GM21825 (cell line): Measurements from ENCODE around the gene CDCA8.

ENCODE experiments used
- ATAC-seq: cut with Tn5 transposase; IDR thresholded peaks from one replicate; pipeline ENCODE4 v1.9.1; 2021; ENCODE audit warnings: mild to moderate bottlenecking, moderate library complexity; ENCODE audit not compliant: unreplicated experiment

CDCA8 gene

GRCh38 chr1:37714689-37715088, 22.4 kb downstream of the CDCA8 start:
- no peak for ATAC-seq

- no peak for ATAC-seq
Observed at GRCh38 chr1:37716321-37716720, 24.0 kb downstream of the CDCA8 start.

GRCh38 chr1:37717631-37718030, 25.3 kb downstream of the CDCA8 start:
- ATAC-seq: no peak

- no peak for ATAC-seq
Observed at GRCh38 chr1:37718181-37718900, 26.0 kb downstream of the CDCA8 start.

GRCh38 chr1:37718901-37719571, 26.7 kb downstream of the CDCA8 start:
- no peak for ATAC-seq

- ATAC-seq: no peak
Observed at GRCh38 chr1:37719572-37720195, 27.4 kb downstream of the CDCA8 start.

GRCh38 chr1:37720231-37721130, 28.2 kb downstream of the CDCA8 start:
- no peak for ATAC-seq

GRCh38 chr1:37721565-37721964, 29.2 kb downstream of the CDCA8 start:
- ATAC-seq: no peak

GRCh38 chr1:37722181-37723071, 30.1 kb downstream of the CDCA8 start:
- no peak for ATAC-seq

- ATAC-seq: no peak
Observed at GRCh38 chr1:37723072-37723389, 30.7 kb downstream of the CDCA8 start.

- no peak for ATAC-seq
Observed at GRCh38 chr1:37723390-37724078, 31.2 kb downstream of the CDCA8 start.

GRCh38 chr1:37724575-37724974, 32.3 kb downstream of the CDCA8 start:
- ATAC-seq: no peak

- ATAC-seq: no peak
Observed at GRCh38 chr1:37725851-37726613, 33.7 kb downstream of the CDCA8 start.

GRCh38 chr1:37726751-37727585, 34.7 kb downstream of the CDCA8 start:
- no peak for ATAC-seq

- no peak for ATAC-seq
Observed at GRCh38 chr1:37728416-37728815, 36.1 kb downstream of the CDCA8 start.

GRCh38 chr1:37730376-37730775, 38.1 kb downstream of the CDCA8 start:
- ATAC-seq: no peak

- ATAC-seq: no peak
Observed at GRCh38 chr1:37731312-37732019, 39.1 kb downstream of the CDCA8 start.
